ENCODE measurements around the gene PARP12.

Gene PARP12

DNA sequence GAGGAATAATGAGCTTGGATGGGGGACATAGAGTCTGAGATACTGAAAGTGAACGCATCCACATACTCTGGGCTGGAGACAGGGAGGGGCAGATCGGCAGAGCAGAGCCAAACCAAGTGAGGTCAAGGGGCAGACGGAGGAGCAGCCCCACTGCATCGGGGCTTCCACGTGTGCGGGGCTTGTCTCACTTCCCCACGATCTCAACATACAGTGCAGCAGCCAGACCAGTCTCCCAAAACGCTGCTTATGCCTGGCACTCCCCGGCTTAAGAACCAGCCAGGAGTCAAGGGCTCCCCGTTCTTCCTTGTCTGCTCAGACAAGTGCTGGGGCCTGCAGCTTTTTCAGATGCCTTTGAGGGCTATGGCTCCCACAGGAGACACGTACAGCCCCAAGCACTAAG lies 43.6 kb downstream of the PARP12 start:
- Histone ChIP-seq H3K79me2 (ENCODE audit: insufficient read depth, low read length) (no peaks in the 10 kb centered on the region), H3K9me2 (ENCODE audit: low read depth, low read length) (no peaks in the 10 kb centered on the region), H3K9ac (ENCODE audit: low read length) (no peak overlapping the region), H3K9me3 (ENCODE audit: low read length) (no peaks in the 10 kb centered on the region), H3K4me2 (ENCODE audit: low read length) (no peak overlapping the region), H3K4me1 (ENCODE audit: insufficient read depth, low read length, severe bottlenecking) (no peaks in the 10 kb centered on the region), H3K36me3 (ENCODE audit: insufficient read depth, low read length) (peaks cover 18% of the 10 kb centered on the region), H3F3A (ENCODE audit: insufficient read depth, low read length) (no peaks in the 10 kb centered on the region), H3K27me3 (ENCODE audit: insufficient read depth, low read length) (0 out of 2 replicates have a peak, but pooled peaks cover 6% of the 10 kb centered on the region), H4K20me1 (ENCODE audit: insufficient read depth, low read length) (no peaks in the 10 kb centered on the region), H3K4me3 (ENCODE audit: low read depth, low read length, poor library complexity, severe bottlenecking) (no peak overlapping the region), H3K27ac (ENCODE audit: low read depth, low read length, poor library complexity, severe bottlenecking) (no peak overlapping the region), H2AFZ (ENCODE audit: low read length) (no peak overlapping the region)
- TF ChIP-seq EZH2 (IDR thresholded peaks at IDR 0.05; ENCODE audit: borderline replicate concordance, low read length) = no peak
- TF ChIP-seq, protein P1, sequence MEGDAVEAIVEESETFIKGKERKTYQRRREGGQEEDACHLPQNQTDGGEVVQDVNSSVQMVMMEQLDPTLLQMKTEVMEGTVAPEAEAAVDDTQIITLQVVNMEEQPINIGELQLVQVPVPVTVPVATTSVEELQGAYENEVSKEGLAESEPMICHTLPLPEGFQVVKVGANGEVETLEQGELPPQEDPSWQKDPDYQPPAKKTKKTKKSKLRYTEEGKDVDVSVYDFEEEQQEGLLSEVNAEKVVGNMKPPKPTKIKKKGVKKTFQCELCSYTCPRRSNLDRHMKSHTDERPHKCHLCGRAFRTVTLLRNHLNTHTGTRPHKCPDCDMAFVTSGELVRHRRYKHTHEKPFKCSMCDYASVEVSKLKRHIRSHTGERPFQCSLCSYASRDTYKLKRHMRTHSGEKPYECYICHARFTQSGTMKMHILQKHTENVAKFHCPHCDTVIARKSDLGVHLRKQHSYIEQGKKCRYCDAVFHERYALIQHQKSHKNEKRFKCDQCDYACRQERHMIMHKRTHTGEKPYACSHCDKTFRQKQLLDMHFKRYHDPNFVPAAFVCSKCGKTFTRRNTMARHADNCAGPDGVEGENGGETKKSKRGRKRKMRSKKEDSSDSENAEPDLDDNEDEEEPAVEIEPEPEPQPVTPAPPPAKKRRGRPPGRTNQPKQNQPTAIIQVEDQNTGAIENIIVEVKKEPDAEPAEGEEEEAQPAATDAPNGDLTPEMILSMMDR (IDR thresholded peaks at IDR 0.05; ENCODE audit: low read length) = no peak

DNA sequence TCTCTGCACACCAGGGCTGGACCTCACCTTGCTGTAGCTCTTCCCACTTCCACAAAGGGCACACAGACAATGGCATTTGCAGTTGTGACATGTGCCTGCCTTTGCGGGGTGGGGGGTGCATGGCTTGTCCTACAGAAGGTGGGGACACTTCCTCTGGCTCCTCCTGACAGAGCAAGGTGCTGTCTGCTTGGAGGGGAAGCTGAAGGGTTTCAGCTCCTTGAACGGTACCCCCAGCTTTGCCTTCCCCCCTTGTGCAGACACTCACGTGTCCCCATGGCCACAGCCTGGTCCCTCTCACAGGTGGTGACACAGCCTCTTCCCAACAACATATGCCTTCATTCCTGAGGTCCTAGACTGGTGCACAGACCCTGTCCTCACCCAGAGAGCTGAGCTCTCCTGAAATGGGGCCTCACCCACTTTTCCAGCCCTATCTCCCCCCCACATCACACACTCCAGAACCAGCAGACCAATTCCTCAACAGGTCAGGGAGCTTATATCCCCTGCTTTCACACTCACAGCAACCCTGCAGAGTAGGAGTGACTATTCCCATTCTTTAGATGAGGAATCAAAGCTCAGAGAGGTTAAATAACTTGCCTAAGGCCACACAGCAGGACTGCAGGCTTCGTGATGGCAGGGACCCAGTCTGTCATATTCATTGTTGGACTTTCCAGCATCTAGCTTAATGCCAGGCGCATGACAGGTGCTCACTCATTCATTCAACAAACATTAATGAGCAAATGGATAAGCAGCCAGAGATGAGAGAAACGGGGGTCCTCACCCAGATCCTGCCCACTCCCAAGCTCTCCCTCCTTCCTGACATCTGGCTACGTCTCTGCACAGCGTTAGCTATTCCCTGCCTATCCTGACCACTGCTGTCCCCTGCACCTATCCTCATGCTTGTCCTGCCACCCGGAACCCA lies 44.4 kb downstream of the PARP12 start:
- H3K9me3 ChIP-seq (ENCODE audit: low read length) = no peaks in the 10 kb centered on the region
- 0 out of 2 replicates have a peak, but pooled peaks cover 6% of the 10 kb centered on the region for H3K27me3 ChIP-seq (ENCODE audit: insufficient read depth, low read length)
- no peak overlapping the region for H3K4me2 ChIP-seq (ENCODE audit: low read length)
- no peaks in the 10 kb centered on the region for H4K20me1 ChIP-seq (ENCODE audit: insufficient read depth, low read length)
- H3K4me1 ChIP-seq (ENCODE audit: insufficient read depth, low read length, severe bottlenecking) = no peaks in the 10 kb centered on the region
- H3K9ac ChIP-seq (ENCODE audit: low read length) = no peak overlapping the region
- H3F3A ChIP-seq (ENCODE audit: insufficient read depth, low read length) = no peaks in the 10 kb centered on the region
- H3K36me3 ChIP-seq (ENCODE audit: insufficient read depth, low read length) = peaks cover 10% of the 10 kb centered on the region
- H3K27ac ChIP-seq (ENCODE audit: low read depth, low read length, poor library complexity, severe bottlenecking) = no peak overlapping the region
- H3K4me3 ChIP-seq (ENCODE audit: low read depth, low read length, poor library complexity, severe bottlenecking) = no peak overlapping the region
- H3K9me2 ChIP-seq (ENCODE audit: low read depth, low read length) = no peaks in the 10 kb centered on the region
- H3K79me2 ChIP-seq (ENCODE audit: insufficient read depth, low read length) = no peaks in the 10 kb centered on the region
- H2AFZ ChIP-seq (ENCODE audit: low read length) = no peak overlapping the region
- TF ChIP-seq, protein P1 (IDR thresholded peaks at IDR 0.05; ENCODE audit: low read length) = no peak
- TF ChIP-seq EZH2 (IDR thresholded peaks at IDR 0.05; ENCODE audit: borderline replicate concordance, low read length) = no peak

DNA sequence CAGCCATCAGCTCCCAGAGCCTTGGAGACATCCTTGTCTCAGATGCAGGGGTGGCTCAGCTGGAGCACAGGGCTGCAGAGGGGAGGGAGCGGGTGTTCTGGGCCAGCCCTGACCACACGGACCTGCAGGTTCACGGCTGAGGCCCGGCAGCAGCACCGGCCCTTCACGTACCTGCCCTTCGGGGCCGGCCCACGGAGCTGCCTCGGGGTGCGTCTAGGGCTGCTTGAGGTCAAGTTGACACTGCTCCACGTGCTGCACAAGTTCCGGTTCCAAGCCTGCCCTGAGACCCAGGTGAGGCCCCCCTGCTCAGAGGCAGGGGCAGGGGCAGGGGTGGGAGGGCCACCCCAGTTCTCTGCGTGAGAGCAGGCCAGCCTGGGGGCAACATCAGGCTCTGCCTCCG lies 45.2 kb downstream of the PARP12 start:
- no peak overlapping the region for H2AFZ ChIP-seq (ENCODE audit: low read length)
- H3K4me2 ChIP-seq (ENCODE audit: low read length) = no peak overlapping the region
- H3K79me2 ChIP-seq (ENCODE audit: insufficient read depth, low read length) = no peaks in the 10 kb centered on the region
- no peaks in the 10 kb centered on the region for H4K20me1 ChIP-seq (ENCODE audit: insufficient read depth, low read length)
- no peaks in the 10 kb centered on the region for H3K9me3 ChIP-seq (ENCODE audit: low read length)
- no peak overlapping the region for H3K4me3 ChIP-seq (ENCODE audit: low read depth, low read length, poor library complexity, severe bottlenecking)
- no peaks in the 10 kb centered on the region for H3K4me1 ChIP-seq (ENCODE audit: insufficient read depth, low read length, severe bottlenecking)
- TF ChIP-seq, protein P1 (IDR thresholded peaks at IDR 0.05; ENCODE audit: low read length) = no peak
- TF ChIP-seq EZH2 (IDR thresholded peaks at IDR 0.05; ENCODE audit: borderline replicate concordance, low read length) = no peak
- H3K27ac ChIP-seq (ENCODE audit: low read depth, low read length, poor library complexity, severe bottlenecking) = no peak overlapping the region
- no peaks in the 10 kb centered on the region for H3K9me2 ChIP-seq (ENCODE audit: low read depth, low read length)
- 0 out of 2 replicates have a peak, but pooled peaks cover 6% of the 10 kb centered on the region for H3K27me3 ChIP-seq (ENCODE audit: insufficient read depth, low read length)
- H3F3A ChIP-seq (ENCODE audit: insufficient read depth, low read length) = no peaks in the 10 kb centered on the region
- peaks cover 2% of the 10 kb centered on the region; the same call in 1 of the 2 replicates for H3K36me3 ChIP-seq (ENCODE audit: insufficient read depth, low read length)
- H3K9ac ChIP-seq (ENCODE audit: low read length) = no peak overlapping the region
